Lung (tissue), 12 donors: ENCODE measurements around the gene CDH4. TPM values are rescaled to one million over a fixed set of nuclear protein-coding genes. Genes with fewer than 3 reads are reported as not detected.
"Not testable (repeated sequence)": the region's sequence is repeated elsewhere in the genome, so short reads cannot be mapped to it uniquely, and the experiment has no call there.

Source experiments
- ATAC-seq: fragments of 200-7000 bp; cut with Tn5 transposase; one replicate; pipeline ENCODE4 v1.9.1; 2020; ENCODE audit warnings: moderate number of reproducible peaks; ENCODE audit not compliant: insufficient read depth, low FRiP score
- DNase-seq, 3 donors: peaks; one replicate each; pipeline ENCODE4 v3.0.0-alpha.2; 2013 to 2017
- H3K27ac ChIP-seq, 2 donors: one replicate each; pipeline ENCODE4 v1.5.1; 2013; ENCODE audit warnings: mild to moderate bottlenecking in 2 of 2, moderate library complexity in 2 of 2, control low read depth in 1 of 2, inconsistent platforms in 1 of 2, low read depth in 1 of 2, low read length in 1 of 2
- H3K27me3 ChIP-seq, 3 donors: one replicate each; pipeline ENCODE4 v1.5.1; 2013; ENCODE audit warnings: low read length in 2 of 3; ENCODE audit not compliant: control insufficient read depth in 3 of 3, insufficient read depth in 3 of 3
- H3K36me3 ChIP-seq, 4 donors: one replicate each; pipeline ENCODE4 v1.5.1; 2013; ENCODE audit warnings: low read length in 4 of 4, mild to moderate bottlenecking in 1 of 4, moderate library complexity in 1 of 4; ENCODE audit not compliant: control insufficient read depth in 4 of 4, insufficient read depth in 4 of 4
- H3K4me1 ChIP-seq, 5 donors: one replicate each; pipeline ENCODE4 v1.5.1; 2013; ENCODE audit warnings: low read length in 5 of 5, mild to moderate bottlenecking in 2 of 5, moderate library complexity in 1 of 5; ENCODE audit not compliant: control insufficient read depth in 5 of 5, insufficient read depth in 5 of 5
- H3K4me3 ChIP-seq: one replicate; pipeline ENCODE4 v1.5.1; 2013; ENCODE audit warnings: mild to moderate bottlenecking, control low read depth, moderate library complexity
- H3K9ac ChIP-seq, 2 donors: one replicate each; pipeline ENCODE4 v1.5.1; 2013; ENCODE audit warnings: low read length in 2 of 2, control low read depth in 1 of 2; ENCODE audit not compliant: insufficient read depth in 1 of 2
- H3K9me3 ChIP-seq, 4 donors: one replicate each; pipeline ENCODE4 v1.5.1; 2013; ENCODE audit warnings: low read length in 3 of 4, mild to moderate bottlenecking in 1 of 4, moderate library complexity in 1 of 4; ENCODE audit not compliant: control insufficient read depth in 4 of 4, insufficient read depth in 3 of 4
- CTCF ChIP-seq: IDR thresholded peaks from 2 replicates; pipeline ENCODE4 v1.5.1; 2012; ENCODE audit warnings: mild to moderate bottlenecking; ENCODE audit errors: control extremely low read depth, extremely low read depth
- WGBS, 2 donors: extraction: QIAGEN DNeasy Blood & Tissue Kit; methylation state at CpG; one replicate each; pipeline ENCODE4 v1.1.7; 2013; 5-methylcytosine and 5-hydroxymethylcytosine counted together
- polyA plus RNA-seq, 2 donors: library from polyadenylated mRNA; stranded (reverse); fragments of 200-250 nt; gene quantifications; one replicate each; pipeline ENCODE4 v1.2.1, GENCODE V29; 2013
- total RNA-seq, 2 donors: library from RNA; depleted of rRNA in 1 of 2; stranded (reverse); fragments of >200 nt in 1 of 2; gene quantifications; one replicate each; pipeline ENCODE4 v1.2.1, GENCODE V29; 2014 to 2021
- donor health status: control.
- donor health status: control.
- donor health status: Bipolar disorder and iron deficiency.
- donor health status: healthy.
- donor health status: DM: yes; HTN: yes; CAD: no.

CDH4 gene
- total and polyA plus RNA-seq, 4 donors: 0.10 to 2.1 (median 0.34) TPM

GRCh38 chr20:61400499-61400898 lies 148.4 kb downstream of the CDH4 start:
- TF ChIP-seq CTCF: no peak
- no peaks in the 10 kb centered on the region for H3K36me3 ChIP-seq
- no peak overlapping the region for H3K9ac ChIP-seq
- no peak overlapping the region for H3K27ac ChIP-seq
- ATAC-seq (no peak), DNase-seq (no peak)
- no peaks in the 10 kb centered on the region for H3K4me1 ChIP-seq
- H3K27me3 ChIP-seq: no peaks in the 10 kb centered on the region
- 80 to 81% methylated on average over 8 of the region's 8 CpGs for WGBS, 2 donors
- peaks cover 0 to 18% (median 2%) of the 10 kb centered on the region in 4 donors for H3K9me3 ChIP-seq
- no peak overlapping the region for H3K4me3 ChIP-seq

- H3K27me3 ChIP-seq: no peaks in the 10 kb centered on the region
- H3K4me3 ChIP-seq: no peak overlapping the region
- H3K9me3 ChIP-seq: peaks cover 0 to 18% (median 2%) of the 10 kb centered on the region in 4 donors
- no peak overlapping the region for H3K9ac ChIP-seq
- H3K27ac ChIP-seq: no peak overlapping the region
- no peaks in the 10 kb centered on the region for H3K4me1 ChIP-seq
- TF ChIP-seq CTCF: no peak
- H3K36me3 ChIP-seq: no peaks in the 10 kb centered on the region
- ATAC-seq: no peak
- no peak for DNase-seq
- WGBS, 2 donors: 87 to 92% methylated on average over 11 of the region's 11 CpGs
Observed at GRCh38 chr20:61404303-61404702, 152.2 kb downstream of the CDH4 start.

GRCh38 chr20:61405007-61405406 lies 152.9 kb downstream of the CDH4 start:
- DNase-seq (no peak), ATAC-seq (no peak)
- Histone ChIP-seq H3K27ac (no peak overlapping the region), H3K36me3 (no peaks in the 10 kb centered on the region), H3K4me3 (no peak overlapping the region), H3K9ac (no peak overlapping the region), H3K9me3 (peaks cover 0 to 16% (median 2%) of the 10 kb centered on the region in 4 donors), H3K27me3 (no peaks in the 10 kb centered on the region), H3K4me1 (no peaks in the 10 kb centered on the region)
- TF ChIP-seq CTCF: no peak
- WGBS, 2 donors: 92 to 93% methylated on average over 14 of the region's 14 CpGs

GRCh38 chr20:61406773-61407172 lies 154.7 kb downstream of the CDH4 start:
- not testable (repeated sequence) for H3K36me3 ChIP-seq, H3K9ac ChIP-seq, H3K27ac ChIP-seq, H3K27me3 ChIP-seq, H3K9me3 ChIP-seq, H3K4me1 ChIP-seq, ATAC-seq, H3K4me3 ChIP-seq, DNase-seq
- WGBS, 2 donors: 93 to 96% methylated on average over 8 of the region's 8 CpGs
